AG09319 (cell line): ENCODE data around the gene PLEKHG4.

Experiments used
- DNase-seq: peaks from one replicate; pipeline ENCODE4 v3.0.0-alpha.2; 2010; ENCODE audit warnings: low read depth; ENCODE audit errors: extremely low read depth
- TF ChIP-seq, protein P1 (sequence below): IDR thresholded peaks from 2 replicates; pipeline ENCODE4 v1.5.1; 2011; ENCODE audit warnings: low read depth, mild to moderate bottlenecking, inconsistent platforms, low read length, moderate library complexity

PLEKHG4 gene

DNA sequence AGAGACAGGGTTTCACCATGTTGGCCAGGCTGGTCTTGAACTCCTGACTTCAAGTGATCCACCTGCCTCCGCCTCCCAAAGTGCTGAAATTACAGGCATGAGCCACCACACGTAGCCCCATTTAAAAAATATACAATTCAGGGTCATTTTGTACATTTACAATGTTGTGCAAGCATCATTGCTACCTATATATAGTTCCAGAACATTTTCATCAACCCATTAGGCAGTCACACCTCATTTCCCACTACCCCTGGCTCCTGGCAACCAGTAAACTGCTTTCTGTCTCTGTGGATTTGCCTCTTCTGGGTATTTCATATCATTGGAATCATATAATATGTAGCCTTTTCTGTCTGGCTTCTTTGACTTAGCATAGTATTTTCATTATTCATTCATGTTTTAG, 54.0 kb downstream of the PLEKHG4 start:
- DNase-seq = no peak
- TF ChIP-seq, protein P1, sequence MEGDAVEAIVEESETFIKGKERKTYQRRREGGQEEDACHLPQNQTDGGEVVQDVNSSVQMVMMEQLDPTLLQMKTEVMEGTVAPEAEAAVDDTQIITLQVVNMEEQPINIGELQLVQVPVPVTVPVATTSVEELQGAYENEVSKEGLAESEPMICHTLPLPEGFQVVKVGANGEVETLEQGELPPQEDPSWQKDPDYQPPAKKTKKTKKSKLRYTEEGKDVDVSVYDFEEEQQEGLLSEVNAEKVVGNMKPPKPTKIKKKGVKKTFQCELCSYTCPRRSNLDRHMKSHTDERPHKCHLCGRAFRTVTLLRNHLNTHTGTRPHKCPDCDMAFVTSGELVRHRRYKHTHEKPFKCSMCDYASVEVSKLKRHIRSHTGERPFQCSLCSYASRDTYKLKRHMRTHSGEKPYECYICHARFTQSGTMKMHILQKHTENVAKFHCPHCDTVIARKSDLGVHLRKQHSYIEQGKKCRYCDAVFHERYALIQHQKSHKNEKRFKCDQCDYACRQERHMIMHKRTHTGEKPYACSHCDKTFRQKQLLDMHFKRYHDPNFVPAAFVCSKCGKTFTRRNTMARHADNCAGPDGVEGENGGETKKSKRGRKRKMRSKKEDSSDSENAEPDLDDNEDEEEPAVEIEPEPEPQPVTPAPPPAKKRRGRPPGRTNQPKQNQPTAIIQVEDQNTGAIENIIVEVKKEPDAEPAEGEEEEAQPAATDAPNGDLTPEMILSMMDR = no peak

DNA sequence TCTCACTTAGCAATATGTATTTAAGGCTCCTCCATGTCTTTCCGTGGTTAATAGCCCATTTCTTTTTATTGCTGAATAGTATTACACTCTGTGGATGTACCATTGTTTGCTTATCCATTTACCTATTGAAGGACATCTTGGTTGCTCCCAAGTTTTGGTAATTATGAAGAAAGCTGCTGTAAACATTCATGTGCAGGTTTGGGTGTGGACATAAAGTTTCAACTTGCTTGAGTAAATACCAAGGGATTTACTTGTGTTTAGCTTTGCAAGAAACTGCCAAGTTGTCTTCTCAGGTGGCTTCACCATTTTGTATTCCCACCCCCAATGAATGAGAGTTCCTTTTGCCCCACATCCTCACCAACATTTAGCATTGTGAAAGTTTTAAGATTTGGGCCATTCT, 56.8 kb downstream of the PLEKHG4 start:
- TF ChIP-seq, protein P1 = no peak
- no peak for DNase-seq

DNA sequence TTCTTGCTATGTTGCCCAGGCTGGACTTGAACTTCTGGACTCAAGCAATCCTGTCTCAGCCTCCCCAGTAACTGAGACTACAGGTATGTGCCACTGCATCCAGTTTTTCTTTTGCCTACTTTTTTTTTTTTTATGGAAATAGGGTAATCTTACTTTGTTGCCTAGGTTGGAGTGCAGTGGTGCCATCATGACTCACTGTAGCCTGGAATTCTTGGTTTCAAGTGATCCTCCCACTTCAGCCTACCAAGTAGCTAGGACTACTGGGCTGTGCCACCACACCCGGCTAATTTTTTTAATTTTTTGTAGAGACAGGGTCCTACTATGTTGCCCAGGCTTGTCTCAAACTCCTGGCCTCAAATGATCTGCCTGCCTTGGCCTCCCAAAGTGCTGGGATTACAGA, 57.3 kb downstream of the PLEKHG4 start:
- DNase-seq = no peak
- TF ChIP-seq, protein P1 = no peak
